Measurements from ENCODE around the gene PTPRT.

PTPRT gene

DNA sequence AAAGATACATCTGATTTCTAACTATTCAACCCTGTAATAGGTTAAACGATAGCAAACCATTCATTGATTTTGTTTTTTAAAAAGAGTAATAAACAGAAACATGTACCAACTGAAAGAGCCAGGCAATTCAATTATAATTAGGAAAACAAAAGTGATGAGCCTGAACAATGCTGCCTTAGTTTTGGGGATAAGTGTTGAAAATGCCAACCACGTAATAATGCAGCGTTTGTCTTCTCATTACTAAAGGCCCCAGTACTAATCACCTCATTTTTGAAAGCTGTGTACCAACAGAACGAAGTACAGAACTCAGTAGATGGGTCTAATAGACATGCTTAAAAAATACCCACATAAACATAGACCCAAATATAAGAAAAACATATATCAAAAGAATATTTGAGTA is 907.9 kb downstream of the PTPRT start:
- Histone ChIP-seq H2AK5ac (ENCODE audit: low read length) (no peak overlapping the region), H3K36me3 (ENCODE audit: control insufficient read depth, insufficient read depth, low read length) (no peaks in the 10 kb centered on the region), H3K18ac (ENCODE audit: low read length) (no peak overlapping the region), H3K4me3 (ENCODE audit: low read length) (no peak overlapping the region), H2BK15ac (replicated peaks; ENCODE audit: low read depth) (no peak overlapping the region), H3K79me1 (ENCODE audit: low read length) (no peaks in the 10 kb centered on the region), H3K79me2 (ENCODE audit: control insufficient read depth, insufficient read depth, low read length) (no peaks in the 10 kb centered on the region), H3K4me2 (ENCODE audit: low read length) (no peak overlapping the region), H3K27ac (ENCODE audit: low read depth, low read length) (no peak overlapping the region), H3K27me3 (ENCODE audit: insufficient read depth, low read length, poor library complexity) (no peaks in the 10 kb centered on the region), H3K4ac (ENCODE audit: low read depth, low read length) (no peak overlapping the region), H2BK5ac (ENCODE audit: low read length) (no peak overlapping the region), H3K56ac (ENCODE audit: low read length) (no peak overlapping the region), H2BK120ac (ENCODE audit: low read depth, low read length) (no peak overlapping the region), H3K4me1 (ENCODE audit: control insufficient read depth, low read depth, low read length) (no peaks in the 10 kb centered on the region), H4K8ac (ENCODE audit: low read depth, low read length) (no peak overlapping the region), H4K5ac (ENCODE audit: low read length) (no peak overlapping the region), H3K9ac (ENCODE audit: low read length) (no peak overlapping the region), H3K23ac (ENCODE audit: low read length) (no peak overlapping the region)
- no peak for DNase-seq
- WGBS (ENCODE audit: extremely low coverage, insufficient coverage, low lambda C conversion rate) = no CpG with 5 or more reads among the region's 4 CpGs

DNA sequence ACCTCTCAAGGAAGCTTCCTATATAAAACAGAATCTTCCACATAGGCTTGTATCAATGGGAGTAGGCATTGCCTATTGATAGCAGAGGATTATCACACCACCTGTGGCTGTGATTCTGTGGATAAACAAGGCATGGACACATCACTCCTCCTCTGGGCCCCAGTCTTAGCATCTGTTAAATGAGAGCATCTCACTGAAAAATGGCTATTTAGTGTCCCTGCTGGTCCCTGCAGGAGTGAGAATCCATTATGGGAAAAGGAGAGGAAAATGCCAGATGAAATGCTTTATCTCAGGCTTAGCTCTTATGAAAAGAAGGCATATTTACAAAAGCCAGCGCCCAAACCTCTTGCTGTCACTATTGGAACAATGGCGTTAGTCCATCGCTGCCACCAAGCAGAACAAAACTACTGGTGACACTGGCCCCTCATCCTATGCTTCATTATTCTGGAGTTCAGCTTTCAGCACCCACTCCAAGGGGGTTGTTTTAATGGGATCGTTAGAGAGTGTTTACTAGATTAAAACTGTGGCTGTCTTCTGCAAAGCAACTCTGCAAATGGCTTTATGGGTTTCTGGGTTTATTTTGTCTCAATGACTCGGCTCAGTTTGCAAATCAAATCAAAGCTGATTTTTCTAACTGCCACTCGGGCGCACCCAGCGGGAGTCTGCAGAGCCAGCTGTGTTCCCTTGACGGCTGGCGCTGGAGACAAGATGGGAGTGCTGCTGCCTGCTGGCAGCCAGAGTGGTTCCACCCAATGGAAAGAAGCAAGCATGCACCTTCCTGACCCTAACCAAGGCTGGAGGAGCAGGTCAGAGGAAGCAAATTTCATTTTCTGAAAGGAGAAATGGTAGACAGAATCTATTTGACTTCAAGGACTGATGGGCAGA is 912.7 kb downstream of the PTPRT start:
- Histone ChIP-seq H4K8ac (ENCODE audit: low read depth, low read length) (no peak overlapping the region), H2BK120ac (ENCODE audit: low read depth, low read length) (no peak overlapping the region), H3K4me2 (ENCODE audit: low read length) (no peak overlapping the region), H3K79me2 (ENCODE audit: control insufficient read depth, insufficient read depth, low read length) (no peaks in the 10 kb centered on the region), H4K5ac (ENCODE audit: low read length) (no peak overlapping the region), H3K4me1 (ENCODE audit: control insufficient read depth, low read depth, low read length) (no peaks in the 10 kb centered on the region), H3K9ac (ENCODE audit: low read length) (no peak overlapping the region), H3K27me3 (ENCODE audit: insufficient read depth, low read length, poor library complexity) (no peaks in the 10 kb centered on the region), H3K4ac (ENCODE audit: low read depth, low read length) (no peak overlapping the region), H3K4me3 (ENCODE audit: low read length) (no peak overlapping the region), H3K27ac (ENCODE audit: low read depth, low read length) (no peak overlapping the region), H2BK15ac (replicated peaks; ENCODE audit: low read depth) (no peak overlapping the region), H3K23ac (ENCODE audit: low read length) (no peak overlapping the region), H3K18ac (ENCODE audit: low read length) (no peak overlapping the region), H2AK5ac (ENCODE audit: low read length) (no peak overlapping the region), H3K36me3 (ENCODE audit: control insufficient read depth, insufficient read depth, low read length) (no peaks in the 10 kb centered on the region), H2BK5ac (ENCODE audit: low read length) (no peak overlapping the region), H3K79me1 (ENCODE audit: low read length) (no peaks in the 10 kb centered on the region), H3K56ac (ENCODE audit: low read length) (no peak overlapping the region)
- WGBS (ENCODE audit: extremely low coverage, insufficient coverage, low lambda C conversion rate) = no CpG with 5 or more reads among the region's 10 CpGs
- peak; percentile 6 for DNase-seq

DNA sequence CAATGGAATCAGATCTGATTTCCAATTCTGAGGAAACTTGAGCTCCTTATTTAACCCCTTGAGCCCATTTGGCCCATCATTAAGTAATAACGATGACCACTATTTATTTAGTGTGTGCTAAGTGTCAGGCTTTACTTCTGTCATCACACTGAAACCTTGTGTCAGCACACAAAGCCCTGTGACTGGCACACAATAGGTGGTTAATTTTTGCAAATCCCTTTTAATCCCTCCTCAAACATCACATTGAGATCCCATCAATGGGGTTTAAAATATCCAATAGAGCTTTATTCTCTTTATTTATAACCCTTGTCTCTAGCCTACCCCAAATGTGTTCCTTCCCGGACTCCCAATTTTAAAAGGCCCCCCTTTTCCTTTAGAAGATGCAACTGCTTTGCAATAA is 914.7 kb downstream of the PTPRT start:
- Histone ChIP-seq H3K79me1 (ENCODE audit: low read length) (no peaks in the 10 kb centered on the region), H2AK5ac (ENCODE audit: low read length) (no peak overlapping the region), H4K8ac (ENCODE audit: low read depth, low read length) (no peak overlapping the region), H3K27ac (ENCODE audit: low read depth, low read length) (no peak overlapping the region), H3K79me2 (ENCODE audit: control insufficient read depth, insufficient read depth, low read length) (no peaks in the 10 kb centered on the region), H3K18ac (ENCODE audit: low read length) (no peak overlapping the region), H3K27me3 (ENCODE audit: insufficient read depth, low read length, poor library complexity) (no peaks in the 10 kb centered on the region), H3K23ac (ENCODE audit: low read length) (no peak overlapping the region), H2BK15ac (replicated peaks; ENCODE audit: low read depth) (no peak overlapping the region), H3K9ac (ENCODE audit: low read length) (no peak overlapping the region), H3K36me3 (ENCODE audit: control insufficient read depth, insufficient read depth, low read length) (no peaks in the 10 kb centered on the region), H2BK5ac (ENCODE audit: low read length) (no peak overlapping the region), H2BK120ac (ENCODE audit: low read depth, low read length) (no peak overlapping the region), H3K4ac (ENCODE audit: low read depth, low read length) (no peak overlapping the region), H3K4me2 (ENCODE audit: low read length) (no peak overlapping the region), H3K4me3 (ENCODE audit: low read length) (no peak overlapping the region), H4K5ac (ENCODE audit: low read length) (no peak overlapping the region), H3K4me1 (ENCODE audit: control insufficient read depth, low read depth, low read length) (no peaks in the 10 kb centered on the region), H3K56ac (ENCODE audit: low read length) (no peak overlapping the region)
- DNase-seq = peak; percentile 23
- no CpG with 5 or more reads among the region's 2 CpGs for WGBS (ENCODE audit: extremely low coverage, insufficient coverage, low lambda C conversion rate)

DNA sequence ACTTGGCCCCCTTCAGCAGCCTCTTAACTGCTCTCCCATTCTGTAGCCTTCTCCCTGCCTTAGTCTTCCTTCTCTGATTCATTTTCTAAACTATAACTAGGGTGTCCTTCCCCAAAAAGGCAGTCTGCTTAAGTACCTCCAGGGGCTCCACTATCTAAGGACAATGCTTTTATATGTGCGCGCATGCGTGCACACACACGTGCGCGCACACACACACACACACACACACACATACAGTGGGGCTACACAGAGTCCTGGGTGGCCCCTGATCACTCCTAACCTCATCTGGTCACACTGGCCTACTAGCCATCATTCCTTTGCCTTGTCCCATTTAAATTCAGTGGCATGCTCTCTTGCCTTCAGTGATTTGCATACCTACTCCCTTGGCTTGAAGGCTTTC is 917.2 kb downstream of the PTPRT start:
- H4K8ac ChIP-seq (ENCODE audit: low read depth, low read length) = no peak overlapping the region
- H2BK5ac ChIP-seq (ENCODE audit: low read length) = no peak overlapping the region
- H2AK5ac ChIP-seq (ENCODE audit: low read length) = no peak overlapping the region
- no CpG with 5 or more reads among the region's 6 CpGs for WGBS (ENCODE audit: extremely low coverage, insufficient coverage, low lambda C conversion rate)
- H3K23ac ChIP-seq (ENCODE audit: low read length) = no peak overlapping the region
- H3K27ac ChIP-seq (ENCODE audit: low read depth, low read length) = no peak overlapping the region
- no peak overlapping the region for H3K56ac ChIP-seq (ENCODE audit: low read length)
- no peak overlapping the region for H2BK120ac ChIP-seq (ENCODE audit: low read depth, low read length)
- H3K79me1 ChIP-seq (ENCODE audit: low read length) = no peaks in the 10 kb centered on the region
- no peak overlapping the region for H2BK15ac ChIP-seq (replicated peaks; ENCODE audit: low read depth)
- H3K4me2 ChIP-seq (ENCODE audit: low read length) = no peak overlapping the region
- DNase-seq = no peak
- no peaks in the 10 kb centered on the region for H3K27me3 ChIP-seq (ENCODE audit: insufficient read depth, low read length, poor library complexity)
- no peaks in the 10 kb centered on the region for H3K79me2 ChIP-seq (ENCODE audit: control insufficient read depth, insufficient read depth, low read length)
- H3K18ac ChIP-seq (ENCODE audit: low read length) = no peak overlapping the region
- H3K9ac ChIP-seq (ENCODE audit: low read length) = no peak overlapping the region
- H4K5ac ChIP-seq (ENCODE audit: low read length) = no peak overlapping the region
- no peak overlapping the region for H3K4me3 ChIP-seq (ENCODE audit: low read length)
- no peaks in the 10 kb centered on the region for H3K4me1 ChIP-seq (ENCODE audit: control insufficient read depth, low read depth, low read length)
- H3K36me3 ChIP-seq (ENCODE audit: control insufficient read depth, insufficient read depth, low read length) = no peaks in the 10 kb centered on the region
- H3K4ac ChIP-seq (ENCODE audit: low read depth, low read length) = no peak overlapping the region

- no peak overlapping the region for H2BK5ac ChIP-seq (ENCODE audit: low read length)
- H3K27ac ChIP-seq (ENCODE audit: low read depth, low read length) = no peak overlapping the region
- no peaks in the 10 kb centered on the region for H3K79me1 ChIP-seq (ENCODE audit: low read length)
- H2AK5ac ChIP-seq (ENCODE audit: low read length) = no peak overlapping the region
- H3K18ac ChIP-seq (ENCODE audit: low read length) = no peak overlapping the region
- no peak overlapping the region for H3K4me3 ChIP-seq (ENCODE audit: low read length)
- WGBS (ENCODE audit: extremely low coverage, insufficient coverage, low lambda C conversion rate) = no CpG with 5 or more reads among the region's 2 CpGs
- no peaks in the 10 kb centered on the region for H3K4me1 ChIP-seq (ENCODE audit: control insufficient read depth, low read depth, low read length)
- no peak overlapping the region for H3K4me2 ChIP-seq (ENCODE audit: low read length)
- no peak overlapping the region for H4K8ac ChIP-seq (ENCODE audit: low read depth, low read length)
- no peaks in the 10 kb centered on the region for H3K79me2 ChIP-seq (ENCODE audit: control insufficient read depth, insufficient read depth, low read length)
- no peak overlapping the region for H2BK120ac ChIP-seq (ENCODE audit: low read depth, low read length)
- no peaks in the 10 kb centered on the region for H3K36me3 ChIP-seq (ENCODE audit: control insufficient read depth, insufficient read depth, low read length)
- H3K27me3 ChIP-seq (ENCODE audit: insufficient read depth, low read length, poor library complexity) = no peaks in the 10 kb centered on the region
- no peak overlapping the region for H3K4ac ChIP-seq (ENCODE audit: low read depth, low read length)
- DNase-seq = no peak
- H3K23ac ChIP-seq (ENCODE audit: low read length) = no peak overlapping the region
- H2BK15ac ChIP-seq (replicated peaks; ENCODE audit: low read depth) = no peak overlapping the region
- H4K5ac ChIP-seq (ENCODE audit: low read length) = no peak overlapping the region
- no peak overlapping the region for H3K56ac ChIP-seq (ENCODE audit: low read length)
- H3K9ac ChIP-seq (ENCODE audit: low read length) = no peak overlapping the region
Observed at GRCh38 chr20:42270539-42270938, 919.2 kb downstream of the PTPRT start.

Measured in mesendoderm (in vitro differentiated cells).